Stimulated activated CD4-positive, alpha-beta T cell treated with anti-CD3 and anti-CD28 coated beads, Interleukin-15, amount 100 ng/mL, for 48 hours (primary cell): ENCODE data around the gene CPT1B.
"Not testable (repeated sequence)": the region's sequence is repeated elsewhere in the genome, so short reads cannot be mapped to it uniquely, and the experiment has no call there.

Source experiments
- DNase-seq, 2 donors: peaks; one replicate each; pipeline ENCODE4 v3.0.0-alpha.2; 2020; ENCODE audit warnings: low read depth in 2 of 2

CPT1B gene

DNA sequence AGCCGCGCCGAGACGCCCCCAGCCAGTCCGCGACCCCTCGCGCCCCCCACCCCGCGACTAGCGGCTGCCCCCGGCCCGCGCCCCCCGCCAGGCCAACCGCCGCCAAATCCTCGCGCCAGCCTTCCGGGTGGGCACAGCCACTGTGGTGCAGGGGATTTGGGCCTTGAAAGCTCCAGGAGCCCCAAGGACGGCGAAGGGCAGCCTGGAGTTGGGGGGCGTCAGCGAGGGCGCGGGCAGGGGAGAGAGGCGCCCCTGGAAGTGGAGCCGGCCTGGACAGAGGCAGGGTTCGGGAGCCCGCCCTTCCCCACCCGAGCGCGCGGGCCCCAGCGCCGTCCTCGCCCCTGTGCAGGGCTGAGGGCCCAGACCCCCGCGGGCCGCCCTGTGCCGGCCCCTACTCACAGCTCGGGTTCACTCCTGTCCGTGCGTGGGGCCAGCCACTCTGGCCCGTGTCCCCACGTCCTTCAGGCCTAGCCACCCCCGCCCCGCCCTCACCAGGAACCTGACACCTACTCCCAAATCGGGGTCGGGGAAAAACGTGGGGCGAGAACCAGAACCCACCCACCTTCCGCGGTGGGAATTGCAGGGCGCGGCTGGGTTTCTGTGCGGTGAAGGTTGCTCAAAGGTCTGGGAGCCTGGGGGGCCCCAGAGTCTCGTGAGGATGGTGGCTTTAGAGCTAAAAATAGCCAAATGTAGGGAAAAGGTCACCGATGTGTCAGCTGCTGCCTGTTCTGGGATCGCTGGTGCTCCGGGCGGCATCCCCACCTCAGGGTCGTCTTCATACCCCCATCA is at the start of gene CPT1B:
CPT1B (minus strand) TSS at position 441 of the 789 bp plus-strand sequence. CDS start 512 bp downstream, outside the sequence.
- DNase-seq, result no peak

DNA sequence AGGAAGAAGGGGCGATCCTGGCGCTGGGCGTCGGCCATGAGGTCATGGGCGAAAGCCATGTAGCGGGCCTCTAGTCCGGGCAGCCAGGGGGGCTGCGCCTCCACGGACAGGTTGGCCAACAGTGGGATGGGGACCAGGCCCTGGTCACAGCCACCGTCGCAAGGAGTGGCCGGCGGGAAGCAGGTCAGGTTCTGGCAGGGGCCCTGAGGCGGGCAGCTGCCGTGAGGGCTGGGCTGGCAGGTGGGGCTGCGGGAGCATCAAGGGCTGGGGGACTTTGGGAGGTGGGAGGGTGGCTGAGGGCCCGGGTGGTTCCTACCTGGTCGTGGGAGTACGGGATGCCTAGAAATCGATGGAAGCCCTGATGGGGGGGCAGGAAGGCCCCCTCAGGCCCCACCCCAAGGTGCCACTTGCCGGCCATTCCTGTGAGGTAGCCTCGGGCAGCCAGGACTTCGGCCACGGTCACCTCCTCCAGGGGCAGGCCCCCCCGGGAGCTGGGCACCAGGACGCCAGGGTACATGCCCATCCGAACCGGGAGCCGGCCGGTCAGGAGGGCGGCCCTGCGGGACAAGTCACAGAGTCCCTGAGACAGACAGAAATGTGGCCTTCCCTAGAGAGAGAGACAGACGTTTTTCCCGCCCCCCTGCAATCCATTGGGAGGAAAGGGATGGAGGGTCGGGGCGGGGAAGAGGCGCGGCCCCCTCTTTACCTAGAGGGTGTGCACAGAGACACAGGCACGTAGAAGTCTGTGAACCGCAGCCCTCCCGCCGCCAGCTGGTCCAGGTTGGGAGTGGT is 48.8 kb upstream of the CPT1B start:
- no peak for DNase-seq

DNA sequence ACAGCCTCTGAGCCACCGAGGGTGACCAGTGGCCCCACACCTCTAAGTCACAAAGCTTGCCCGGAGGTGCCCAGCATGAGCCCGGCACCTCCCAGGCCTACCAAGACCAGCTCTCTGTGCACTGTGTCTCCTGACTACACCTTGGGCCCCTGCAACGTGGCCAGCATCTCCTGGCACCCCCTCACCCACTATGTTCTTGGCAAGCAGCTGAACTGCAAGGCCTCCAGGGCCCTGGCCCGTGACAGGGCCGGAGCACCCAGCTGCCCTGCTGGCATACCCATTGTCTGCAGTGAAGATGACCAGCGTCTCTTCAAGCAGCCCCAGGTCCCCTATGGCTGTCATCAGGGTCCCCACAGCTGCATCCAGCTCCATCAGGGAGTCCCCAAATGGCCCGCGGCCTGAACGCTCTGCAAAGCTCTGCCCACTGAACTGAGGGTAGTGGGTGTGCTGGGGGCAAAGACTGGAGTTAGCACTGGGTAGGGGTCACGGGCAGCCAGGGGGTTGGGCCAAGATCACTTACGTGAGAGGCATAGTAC is 48.2 kb upstream of the CPT1B start:
- DNase-seq, result no peak

DNA sequence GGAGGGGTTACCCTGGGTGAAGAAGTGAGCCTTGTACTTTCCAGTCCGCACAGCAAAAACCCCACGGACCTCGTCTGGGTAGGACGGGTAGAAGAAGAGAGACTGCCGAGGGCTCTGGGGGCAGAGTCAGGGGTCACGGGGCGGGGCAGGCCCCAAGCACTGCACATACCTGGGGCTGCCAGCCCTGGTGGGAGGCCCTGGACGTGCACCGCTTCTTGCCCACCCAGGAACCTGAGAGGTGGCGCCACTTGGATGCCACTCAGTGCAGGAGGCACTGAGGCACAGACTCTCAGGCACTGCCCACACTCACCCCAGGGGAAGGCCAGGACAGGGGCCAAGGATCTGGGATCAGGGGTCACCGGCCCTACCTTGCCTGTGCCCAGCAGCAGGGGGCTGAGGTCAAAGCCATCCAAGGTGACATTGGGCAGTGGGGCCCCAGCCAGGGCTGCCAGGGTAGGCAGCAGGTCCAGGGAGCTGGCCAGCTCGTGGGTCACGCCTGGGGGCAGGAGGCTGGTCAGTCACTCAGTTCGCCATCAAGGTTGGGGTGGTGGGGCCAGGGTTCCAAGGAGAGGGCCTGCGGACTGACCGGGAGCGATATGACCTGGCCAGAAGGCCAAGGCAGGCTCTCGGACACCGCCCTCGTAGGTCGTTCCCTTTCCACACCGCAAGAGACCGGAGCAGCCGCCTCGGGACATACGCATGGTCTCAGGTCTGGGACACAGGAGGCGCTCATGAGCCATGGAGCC is 47.5 kb upstream of the CPT1B start:
- DNase-seq, result no peak

DNA sequence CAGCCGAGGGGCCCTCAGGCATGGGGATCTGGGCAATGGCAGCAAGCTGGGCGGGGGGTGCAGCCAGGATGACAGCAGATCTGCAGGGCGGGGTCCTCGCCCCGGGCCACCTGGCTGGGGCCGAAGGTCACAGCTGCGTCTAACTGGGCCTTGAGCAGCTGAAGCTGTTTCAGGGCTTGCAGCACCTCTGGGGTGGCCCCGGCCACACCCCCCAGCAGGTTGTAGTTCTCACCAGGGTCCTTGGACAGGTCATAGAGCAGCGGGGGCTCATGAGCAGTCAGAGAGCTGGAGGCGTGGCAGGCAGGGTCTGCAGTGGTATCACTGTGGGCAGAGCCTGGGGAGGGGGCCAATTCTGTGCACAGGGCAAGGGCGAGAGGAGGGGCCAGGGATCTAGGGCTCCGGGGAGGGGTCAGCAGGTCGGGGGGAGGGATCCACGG is 46.9 kb upstream of the CPT1B start:
- no peak for DNase-seq

DNA sequence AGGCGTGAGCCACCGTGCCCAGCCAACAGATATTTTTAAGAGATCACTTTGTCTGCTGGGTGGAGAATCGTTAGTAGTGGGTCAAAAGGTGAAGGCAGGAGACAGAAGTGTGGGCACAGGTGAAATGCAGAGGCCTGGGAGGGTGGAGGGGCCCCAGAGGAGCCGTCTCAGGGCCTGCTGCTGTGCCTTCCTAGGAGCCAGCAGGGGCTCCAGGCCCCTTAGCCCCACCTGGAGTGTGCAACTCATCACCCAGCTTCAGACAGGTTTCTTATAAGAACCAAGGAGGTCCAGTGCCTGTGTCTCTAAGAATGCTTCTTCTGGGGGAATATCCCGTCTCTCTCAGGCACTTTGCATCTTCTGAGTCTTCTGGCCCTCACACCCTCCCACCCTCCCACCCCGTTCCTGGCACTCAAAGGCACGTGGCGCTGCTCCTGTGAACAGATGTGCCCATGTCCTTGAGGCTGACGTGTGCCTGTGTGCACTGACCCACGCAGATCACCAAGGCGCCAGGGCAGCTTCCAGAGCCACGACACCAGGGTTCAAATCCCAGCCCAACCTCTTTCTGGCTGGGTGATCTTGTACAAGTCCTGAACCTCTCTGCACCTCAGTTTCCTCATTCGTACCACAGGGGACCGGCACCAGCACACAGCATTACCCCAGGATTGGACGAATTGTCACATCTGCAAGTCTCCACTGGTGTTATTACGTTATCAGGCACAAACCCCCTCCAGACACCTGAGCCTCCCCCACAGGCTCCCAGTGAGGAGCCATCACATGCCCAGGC is 46.3 kb upstream of the CPT1B start:
- no peak for DNase-seq

DNA sequence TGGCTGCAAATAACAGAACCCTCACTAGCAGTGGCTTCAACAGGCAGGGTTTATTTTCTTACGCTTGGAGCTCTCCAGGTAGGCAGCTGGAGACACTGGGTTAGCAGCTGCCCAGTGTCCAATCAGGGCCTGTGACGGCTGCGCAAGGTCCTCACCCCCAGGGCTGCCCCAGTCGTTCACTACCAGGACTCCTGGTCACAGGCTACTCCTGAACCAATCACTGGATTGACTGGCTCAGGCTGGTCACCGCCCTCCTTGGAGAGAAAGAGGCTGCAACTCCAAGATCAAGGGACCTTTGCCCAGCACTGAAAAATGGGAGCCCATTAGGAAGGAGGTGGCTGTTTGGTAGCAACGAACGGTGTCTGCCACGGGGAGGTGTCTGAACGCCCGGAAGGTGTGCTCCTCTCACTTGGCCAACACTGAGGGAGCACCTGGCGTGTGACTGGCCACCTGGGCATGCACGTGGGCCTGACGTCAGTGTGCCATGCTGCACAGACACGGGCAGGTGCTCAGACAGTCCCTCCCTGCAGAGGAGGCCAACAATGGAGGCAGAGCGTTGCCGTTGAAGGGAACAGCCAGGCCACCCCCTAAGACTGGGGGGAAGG is 44.6 kb upstream of the CPT1B start:
- no peak for DNase-seq

DNA sequence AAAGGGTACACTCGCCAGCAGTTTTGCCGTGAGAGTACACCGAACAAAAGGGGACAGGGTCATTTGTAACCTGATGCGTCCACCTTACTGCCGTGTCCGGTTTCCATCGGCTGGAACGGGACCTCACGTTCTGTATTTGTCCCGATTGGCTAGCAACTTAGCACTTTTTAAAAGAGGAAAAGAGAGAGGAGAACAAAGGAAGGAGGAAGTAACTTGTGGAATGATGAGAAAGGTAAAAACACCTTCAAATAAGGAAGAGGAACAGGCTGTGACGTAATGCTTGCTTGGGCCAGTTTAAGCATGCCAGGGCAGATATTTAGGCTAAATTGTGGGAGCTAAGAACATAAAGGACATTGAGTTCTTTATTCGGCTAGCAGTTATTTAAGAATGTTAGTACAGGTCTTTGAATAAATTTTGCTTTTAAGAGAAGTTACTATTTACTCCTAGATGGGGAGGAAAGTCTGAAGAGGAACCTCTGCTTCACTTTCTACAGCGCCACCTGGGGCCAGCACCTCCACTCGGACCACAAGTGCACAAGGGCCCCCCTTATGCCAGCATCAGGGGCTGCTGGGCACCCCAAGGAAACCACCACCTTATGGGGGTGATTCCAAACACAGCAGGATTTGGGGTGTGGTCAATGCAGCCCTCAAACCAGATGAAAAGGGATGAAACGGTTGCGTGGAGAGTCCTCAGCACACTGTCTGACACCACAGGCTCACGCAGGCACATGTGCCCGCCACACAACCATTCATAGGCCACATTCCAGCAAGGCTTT is 43.9 kb upstream of the CPT1B start:
- DNase-seq, result no peak

DNA sequence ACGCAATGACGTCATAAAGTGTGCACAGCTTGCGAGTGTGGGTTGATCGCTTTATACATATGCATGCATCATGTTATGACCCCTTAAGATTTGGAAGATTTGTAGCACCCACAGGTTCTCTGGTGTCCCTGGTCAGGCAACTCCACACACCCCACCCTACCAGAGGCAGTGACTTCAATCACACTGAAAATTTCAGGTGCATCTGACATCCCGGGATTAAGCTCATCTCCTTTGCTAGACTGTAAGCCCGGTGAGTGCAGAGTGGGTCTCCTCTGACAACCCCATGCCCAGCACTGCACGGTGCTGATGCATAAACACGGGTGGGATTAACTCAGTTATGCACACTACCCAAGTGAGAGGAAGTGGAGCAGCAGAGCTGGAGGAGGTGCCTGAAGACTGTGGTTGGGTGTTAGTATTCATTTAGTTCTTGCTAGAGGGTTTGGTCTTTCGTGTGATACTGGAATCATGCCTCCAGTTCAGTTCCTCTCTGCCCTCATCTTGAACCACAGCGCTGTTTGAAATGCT is 43.2 kb upstream of the CPT1B start:
- DNase-seq, result peak in 1 of 2 donors; percentile 39

DNA sequence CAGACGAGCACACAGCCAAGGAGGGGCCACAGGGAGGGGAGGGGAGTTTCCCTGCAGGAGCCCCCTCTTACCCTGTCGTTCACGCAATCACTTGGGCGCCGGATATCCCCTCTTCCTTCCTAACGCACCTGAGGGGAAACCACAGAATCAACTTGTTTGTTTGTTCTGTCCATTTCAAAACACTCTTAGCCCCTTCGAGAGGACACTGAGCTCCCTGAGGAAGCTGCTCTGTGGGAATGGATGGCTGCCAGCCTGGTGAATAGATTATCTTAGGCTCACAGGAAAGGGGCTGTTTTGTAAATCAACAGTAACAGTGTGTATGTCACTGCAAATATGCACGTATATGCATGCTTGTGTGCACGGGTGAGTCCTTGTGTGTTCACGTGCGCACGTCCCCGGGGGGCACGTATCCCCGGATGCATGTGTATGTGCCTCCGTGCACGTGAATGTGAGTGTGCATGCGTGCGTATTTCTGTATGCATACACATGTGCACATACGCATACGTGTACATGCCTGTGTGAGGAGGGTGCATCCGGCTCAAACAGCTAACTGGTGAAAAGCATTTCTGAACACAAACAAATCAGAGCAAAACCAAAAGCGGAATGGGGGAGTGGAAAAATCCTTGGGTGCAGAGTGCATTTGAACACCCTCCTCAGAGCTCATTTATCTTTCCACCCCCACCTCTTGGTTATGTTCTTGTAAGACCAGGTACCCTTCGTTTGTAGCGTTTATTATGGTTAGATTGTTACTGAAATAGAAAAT is 42.5 kb upstream of the CPT1B start:
- DNase-seq, result peak; percentile 57 to 67

DNA sequence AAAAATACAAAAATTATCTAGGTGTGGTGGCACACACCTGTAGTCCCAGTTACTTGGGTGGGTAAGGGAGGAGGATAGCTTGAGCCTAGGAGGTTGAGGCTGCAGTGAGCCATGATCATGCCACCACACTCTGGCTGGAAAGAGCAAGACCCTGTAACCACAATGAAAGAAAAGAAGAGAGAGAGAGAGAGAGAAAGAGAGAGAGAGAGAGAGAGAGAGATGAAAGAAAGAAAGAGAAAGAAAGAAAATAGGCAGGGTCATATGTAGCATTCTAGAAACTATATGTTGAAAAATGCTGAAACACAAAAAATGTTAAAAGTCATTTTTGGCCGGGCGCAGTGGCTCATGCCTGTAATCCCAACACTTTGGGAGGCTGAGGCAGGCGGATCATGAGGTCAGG is 36.1 kb upstream of the CPT1B start:
- not testable (repeated sequence) for DNase-seq

DNA sequence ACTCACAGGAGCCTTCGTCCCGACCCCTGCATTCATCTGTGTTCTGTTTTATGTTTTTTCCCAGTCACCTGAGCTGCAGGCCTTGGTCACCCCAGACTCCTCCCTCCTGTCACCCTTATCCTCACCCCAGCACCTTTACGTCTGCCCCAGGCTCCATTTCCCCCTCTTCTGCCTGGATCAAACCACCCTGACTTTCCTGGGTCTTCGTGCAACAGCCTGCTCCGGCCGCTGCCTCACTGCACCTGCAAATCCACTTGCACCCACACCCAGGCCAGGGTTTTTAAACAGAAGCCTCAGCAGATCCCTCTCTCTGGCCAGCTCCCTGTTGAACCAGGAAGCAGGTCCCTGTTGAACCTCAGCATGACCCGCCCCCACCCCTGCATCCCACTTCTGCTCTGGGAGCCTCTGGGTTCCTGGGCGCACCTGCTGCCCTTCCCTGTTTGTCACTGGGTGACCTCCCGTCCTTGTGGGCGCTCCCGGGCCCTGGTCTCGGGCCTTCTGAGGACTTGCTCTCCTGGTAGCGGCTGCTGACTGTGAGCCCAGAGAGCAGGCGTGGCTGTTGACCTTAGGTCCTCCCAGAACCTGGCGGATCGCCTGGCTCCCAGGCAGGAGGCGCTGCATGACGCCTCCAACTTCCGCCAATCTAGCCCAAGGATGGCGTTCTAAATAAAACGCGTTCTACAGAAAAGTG is 35.2 kb upstream of the CPT1B start:
- no peak for DNase-seq

DNA sequence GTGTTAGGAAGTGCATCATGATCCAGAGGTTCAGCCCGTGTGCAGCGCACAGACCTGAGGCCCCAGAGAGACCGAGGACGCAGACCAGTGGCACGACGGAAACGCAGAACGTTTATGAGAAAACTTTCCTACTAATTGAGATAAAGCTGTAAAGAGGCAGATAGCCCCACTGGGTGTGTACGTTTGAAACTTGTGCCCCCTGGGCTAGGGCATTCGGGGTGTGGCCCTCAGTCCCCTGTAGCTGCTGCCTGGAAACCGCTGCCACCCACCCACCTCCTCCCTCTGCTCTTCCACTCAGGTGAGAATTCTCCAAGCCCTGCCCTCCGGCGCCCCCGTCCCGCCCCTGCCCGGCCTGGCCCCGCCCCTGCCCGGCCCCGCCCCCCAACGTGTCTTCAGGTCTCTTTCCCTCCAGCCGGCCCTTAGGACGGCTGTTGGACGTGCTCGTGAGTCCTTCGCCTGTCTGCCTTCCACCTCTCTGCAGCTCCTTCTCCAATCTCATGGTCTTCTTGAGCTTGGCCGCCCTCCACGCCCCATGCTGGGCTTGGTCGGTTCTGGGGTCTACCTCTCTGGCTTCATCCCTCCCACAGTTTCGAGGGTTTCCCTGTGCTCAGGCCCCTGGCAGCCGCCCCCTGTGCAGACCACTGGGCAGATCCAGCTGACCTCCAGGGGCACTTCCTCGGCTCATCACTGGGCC is 34.4 kb upstream of the CPT1B start:
- no peak for DNase-seq

DNA sequence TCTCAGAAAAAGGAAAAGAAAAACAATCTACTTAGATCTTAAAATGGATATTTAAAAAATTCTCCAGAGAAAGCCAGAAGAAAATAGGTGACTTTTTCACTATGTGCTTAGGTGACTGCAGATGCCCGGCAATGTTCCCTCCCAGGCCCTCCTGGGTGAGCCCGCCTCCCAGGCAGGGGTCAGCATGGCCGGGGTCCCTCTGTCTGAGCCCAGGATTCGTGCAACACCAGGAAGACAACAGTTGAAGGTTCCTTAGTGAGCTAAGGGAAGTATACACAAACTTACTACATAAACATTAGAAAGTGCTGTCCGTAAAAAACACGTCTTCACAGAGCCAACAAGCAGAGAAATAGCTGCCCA is 33.9 kb upstream of the CPT1B start:
- no peak for DNase-seq

DNA sequence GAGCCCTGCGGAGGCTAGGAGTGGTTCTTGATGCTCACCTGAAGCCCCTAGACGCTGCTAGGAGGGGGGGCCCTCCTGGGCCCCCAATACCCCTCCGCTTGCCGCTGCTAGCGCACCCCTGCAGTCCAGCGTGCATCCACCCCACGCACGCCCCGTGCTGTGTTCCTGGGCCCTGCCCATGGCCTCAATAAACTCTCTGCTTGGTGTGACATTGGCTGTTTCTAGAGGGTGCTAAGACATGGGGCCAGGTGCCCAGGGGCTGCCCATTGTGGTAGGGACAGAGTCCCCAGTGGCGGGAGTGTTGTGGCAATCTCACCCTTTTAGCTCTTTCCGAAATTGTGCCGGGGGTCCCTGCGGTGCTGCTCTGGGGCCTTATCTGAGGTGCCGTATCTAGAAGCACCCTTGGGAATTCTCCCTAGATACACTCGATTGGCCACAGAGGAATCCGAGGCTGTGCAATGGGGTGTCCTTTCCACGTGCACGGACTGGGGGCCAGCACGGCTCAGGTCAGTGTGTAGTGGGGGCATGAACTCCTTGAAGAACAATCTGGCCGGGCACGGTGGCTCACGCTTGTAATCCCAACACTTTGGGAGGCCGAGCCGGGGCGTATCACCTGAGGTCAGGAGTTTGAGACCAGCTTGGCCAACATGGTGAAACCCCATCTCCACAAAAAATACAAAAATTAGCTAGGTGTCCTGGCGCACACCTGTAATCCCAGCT is 33.3 kb upstream of the CPT1B start:
- no peak for DNase-seq

DNA sequence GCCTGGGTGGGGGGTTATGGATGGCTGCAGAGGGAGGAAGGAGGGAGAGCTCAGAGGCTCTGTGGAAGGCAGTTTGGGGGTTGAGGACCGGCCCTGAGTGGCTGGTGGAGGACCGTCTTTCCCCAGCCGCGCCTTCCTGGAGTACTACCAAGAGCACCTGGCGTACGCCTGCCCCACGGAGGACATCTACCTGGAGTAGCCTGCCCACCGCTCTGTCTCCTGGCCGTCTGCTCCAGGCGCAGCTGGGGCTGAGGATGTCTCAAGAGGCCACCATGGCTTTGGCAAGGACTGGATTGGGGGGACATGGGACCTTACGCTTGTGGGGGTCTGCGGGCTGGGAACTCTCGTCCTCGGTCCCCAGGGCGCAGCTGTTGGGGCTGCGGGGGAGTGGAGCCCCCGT is 32.4 kb upstream of the CPT1B start:
- no peak for DNase-seq

DNA sequence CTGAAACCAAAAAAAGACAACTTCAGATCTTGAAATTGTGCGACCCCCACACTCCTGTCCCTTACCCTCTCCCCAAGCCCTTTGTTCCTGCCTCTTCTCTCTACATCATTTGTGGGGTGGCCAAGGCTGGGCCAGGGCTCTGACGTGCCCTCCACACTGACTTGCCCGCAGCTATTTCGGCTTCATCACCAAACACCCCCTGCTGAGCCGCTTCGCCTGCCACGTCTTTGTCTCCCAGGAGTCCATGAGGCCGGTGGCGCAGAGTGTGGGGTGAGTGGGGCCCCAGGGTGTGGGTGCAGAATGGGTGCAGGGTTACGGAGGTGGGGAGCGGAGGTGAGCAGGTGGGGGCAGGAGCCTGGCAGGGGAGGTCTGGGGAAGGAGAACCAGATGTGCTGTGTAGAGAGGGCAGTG is 31.8 kb upstream of the CPT1B start:
- no peak for DNase-seq
